Peyer's patch (tissue), 4 donors: ENCODE results near the gene RGS3.

Source experiments
- CTCF ChIP-seq, 6 experiments: fragments of 450-650 bp in 4 of 6; fragments of 200-600 bp in 2 of 6; sonication (generic) in 1 of 6; IDR thresholded peaks; one replicate each; pipeline ENCODE4 v1.5.1; 2017 to 2019; ENCODE audit warnings: antibody characterized with exemption in 6 of 6, mild to moderate bottlenecking in 3 of 6, moderate library complexity in 1 of 6
- POLR2A ChIP-seq, 2 donors: fragments of 450-650 bp; IDR thresholded peaks; one replicate each; pipeline ENCODE4 v1.5.1; 2017; ENCODE audit warnings: antibody characterized with exemption in 2 of 2, mild to moderate bottlenecking in 2 of 2, moderate library complexity in 2 of 2

DNA sequence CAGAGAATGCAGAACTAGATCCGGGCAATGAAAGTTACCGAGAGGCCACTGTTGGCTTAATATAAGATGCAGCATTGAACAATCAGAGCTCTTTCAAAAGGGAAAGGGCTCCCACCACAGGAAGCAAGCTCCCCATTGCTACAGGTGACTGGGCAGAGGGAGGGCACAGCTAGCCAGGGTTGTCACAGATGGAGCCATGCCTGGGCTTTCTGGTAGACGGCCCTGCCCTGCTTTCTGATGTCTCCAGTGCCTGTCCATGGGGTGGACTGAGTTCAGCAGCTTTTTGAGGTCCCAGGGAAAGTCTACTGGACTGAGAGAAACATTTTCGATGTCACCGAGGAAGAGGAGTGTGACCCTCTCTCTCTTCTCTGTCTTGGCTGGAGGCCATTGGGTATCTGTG, 14.1 kb downstream of the RGS3 start:
- TF ChIP-seq POLR2A (IDR thresholded peaks at IDR 0.05): no peak
- TF ChIP-seq CTCF (IDR thresholded peaks at IDR 0.05): no peak
